ENCODE results near the gene ABCC12.

DNA sequence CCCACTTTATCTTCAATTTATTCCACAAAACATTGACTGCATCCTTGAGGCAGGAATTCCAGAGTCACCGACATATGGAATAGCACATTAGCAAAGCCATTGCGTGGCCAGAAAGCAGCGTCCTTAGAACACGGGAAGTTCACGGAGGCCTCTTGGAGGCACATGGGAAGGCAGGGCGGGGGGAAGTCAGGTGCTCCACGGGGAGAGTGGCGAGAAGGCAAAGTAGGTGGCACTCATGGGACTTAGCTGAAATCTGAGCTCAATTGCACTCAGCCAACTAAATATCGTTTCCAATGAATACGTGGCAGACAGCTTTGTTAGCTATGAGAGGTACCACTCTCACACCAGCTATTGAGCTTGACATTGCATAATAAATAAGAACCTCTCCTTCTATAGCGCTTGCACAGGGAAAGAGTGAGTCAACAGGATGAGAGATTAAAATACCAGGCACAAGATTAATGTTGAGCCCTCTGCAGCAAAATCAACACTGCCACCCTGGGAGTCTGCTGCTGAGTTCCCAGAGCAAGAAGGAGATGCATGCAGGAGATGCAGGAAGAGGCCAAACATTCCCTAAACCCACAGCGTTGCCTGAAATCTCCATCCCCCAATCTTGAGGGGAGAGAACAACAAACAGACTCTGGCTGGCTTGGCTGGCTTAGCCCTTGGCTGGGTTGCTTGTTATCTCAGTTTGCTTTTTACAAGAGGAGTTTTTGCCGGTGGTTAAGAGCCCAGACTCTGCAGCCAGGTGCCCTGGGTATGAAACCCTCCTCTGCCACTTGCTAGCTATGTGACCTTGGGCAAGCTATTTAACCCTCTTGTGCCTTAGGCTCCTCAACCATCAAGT is 28.8 kb downstream of the ABCC12 start:
- TF ChIP-seq, protein P1, sequence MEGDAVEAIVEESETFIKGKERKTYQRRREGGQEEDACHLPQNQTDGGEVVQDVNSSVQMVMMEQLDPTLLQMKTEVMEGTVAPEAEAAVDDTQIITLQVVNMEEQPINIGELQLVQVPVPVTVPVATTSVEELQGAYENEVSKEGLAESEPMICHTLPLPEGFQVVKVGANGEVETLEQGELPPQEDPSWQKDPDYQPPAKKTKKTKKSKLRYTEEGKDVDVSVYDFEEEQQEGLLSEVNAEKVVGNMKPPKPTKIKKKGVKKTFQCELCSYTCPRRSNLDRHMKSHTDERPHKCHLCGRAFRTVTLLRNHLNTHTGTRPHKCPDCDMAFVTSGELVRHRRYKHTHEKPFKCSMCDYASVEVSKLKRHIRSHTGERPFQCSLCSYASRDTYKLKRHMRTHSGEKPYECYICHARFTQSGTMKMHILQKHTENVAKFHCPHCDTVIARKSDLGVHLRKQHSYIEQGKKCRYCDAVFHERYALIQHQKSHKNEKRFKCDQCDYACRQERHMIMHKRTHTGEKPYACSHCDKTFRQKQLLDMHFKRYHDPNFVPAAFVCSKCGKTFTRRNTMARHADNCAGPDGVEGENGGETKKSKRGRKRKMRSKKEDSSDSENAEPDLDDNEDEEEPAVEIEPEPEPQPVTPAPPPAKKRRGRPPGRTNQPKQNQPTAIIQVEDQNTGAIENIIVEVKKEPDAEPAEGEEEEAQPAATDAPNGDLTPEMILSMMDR (conservative IDR thresholded peaks at IDR 0.05; ENCODE audit: low read length) = no peak
- TF ChIP-seq EZH2phosphoT487 (IDR thresholded peaks at IDR 0.05; ENCODE audit: borderline replicate concordance) = no peak

All from Loucy (cell line).